ENCODE results near the gene EML1.
A peak's percentile ranks its signal among the peaks of the same experiment; 100 is the strongest.

Gene EML1

GRCh38 chr14:99781853-99782610 is 11.2 kb upstream of the EML1 start:
- no peak for DNase-seq

DNA sequence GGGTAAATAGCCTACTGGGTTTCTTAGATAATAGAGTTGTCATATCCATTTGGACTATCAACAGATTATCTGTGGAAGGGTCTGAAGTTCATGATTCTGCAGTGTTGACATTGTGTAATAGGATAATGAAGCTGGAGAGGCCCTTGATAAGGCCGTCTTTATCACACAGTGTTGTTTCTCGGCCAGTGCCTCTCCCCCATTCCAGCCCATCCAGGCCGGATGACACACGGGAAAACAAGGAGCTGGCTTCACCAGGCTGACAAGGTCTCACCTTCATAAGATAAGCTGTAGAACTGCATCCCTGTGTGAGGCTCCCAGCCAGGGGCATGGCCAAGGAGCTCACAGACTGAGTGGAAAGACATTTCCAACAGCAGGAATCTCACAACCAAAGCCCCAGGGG is 8.7 kb upstream of the EML1 start:
- DNase-seq = no peak

DNA sequence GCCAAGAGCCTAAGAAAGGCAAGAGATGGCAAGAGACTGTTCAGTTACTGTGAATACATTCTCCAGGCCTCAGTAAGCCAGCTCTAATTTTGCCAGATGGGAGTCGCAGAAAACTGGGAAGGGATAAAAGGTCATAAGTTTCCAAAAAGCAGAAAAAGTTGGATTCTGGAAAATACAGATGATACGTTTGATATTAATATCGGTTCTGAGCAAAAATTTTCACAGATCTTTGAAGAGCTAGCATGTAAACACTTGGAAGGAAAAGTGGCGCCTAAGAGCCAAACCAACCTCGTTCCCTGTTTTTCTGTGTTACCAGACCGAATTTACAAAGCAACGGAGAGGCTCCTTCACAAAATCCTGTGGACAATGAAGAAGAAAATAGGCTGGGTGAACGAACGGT is 7.8 kb upstream of the EML1 start:
- DNase-seq = no peak

GRCh38 chr14:99786511-99786989 is 6.7 kb upstream of the EML1 start:
- no peak for DNase-seq

DNA sequence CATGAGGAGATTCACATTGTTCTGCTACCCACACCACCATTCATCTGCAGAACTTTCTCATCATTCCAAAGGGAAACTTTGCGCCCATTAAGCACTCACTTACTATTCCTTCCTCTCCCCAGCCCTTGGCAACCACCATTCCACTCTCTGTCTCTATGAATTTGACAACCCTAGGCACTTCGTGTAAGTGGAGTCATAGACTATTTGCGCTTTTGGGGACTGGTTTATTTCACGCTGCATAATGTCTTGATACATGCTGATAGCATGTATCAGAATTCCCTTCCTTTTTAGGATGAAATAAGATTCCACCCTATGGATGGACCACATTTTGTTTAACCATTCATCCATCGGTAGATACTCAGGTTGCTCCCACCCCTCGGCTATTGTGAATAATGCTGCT is 4.5 kb upstream of the EML1 start:
- no peak for DNase-seq

GRCh38 chr14:99789581-99789980 is 3.6 kb upstream of the EML1 start:
- no peak for DNase-seq

GRCh38 chr14:99790201-99790977 is 2.8 kb upstream of the EML1 start:
- no peak for DNase-seq

- DNase-seq = peak; percentile 16
Measured at GRCh38 chr14:99790978-99791376, 2.2 kb upstream of the EML1 start.

DNA sequence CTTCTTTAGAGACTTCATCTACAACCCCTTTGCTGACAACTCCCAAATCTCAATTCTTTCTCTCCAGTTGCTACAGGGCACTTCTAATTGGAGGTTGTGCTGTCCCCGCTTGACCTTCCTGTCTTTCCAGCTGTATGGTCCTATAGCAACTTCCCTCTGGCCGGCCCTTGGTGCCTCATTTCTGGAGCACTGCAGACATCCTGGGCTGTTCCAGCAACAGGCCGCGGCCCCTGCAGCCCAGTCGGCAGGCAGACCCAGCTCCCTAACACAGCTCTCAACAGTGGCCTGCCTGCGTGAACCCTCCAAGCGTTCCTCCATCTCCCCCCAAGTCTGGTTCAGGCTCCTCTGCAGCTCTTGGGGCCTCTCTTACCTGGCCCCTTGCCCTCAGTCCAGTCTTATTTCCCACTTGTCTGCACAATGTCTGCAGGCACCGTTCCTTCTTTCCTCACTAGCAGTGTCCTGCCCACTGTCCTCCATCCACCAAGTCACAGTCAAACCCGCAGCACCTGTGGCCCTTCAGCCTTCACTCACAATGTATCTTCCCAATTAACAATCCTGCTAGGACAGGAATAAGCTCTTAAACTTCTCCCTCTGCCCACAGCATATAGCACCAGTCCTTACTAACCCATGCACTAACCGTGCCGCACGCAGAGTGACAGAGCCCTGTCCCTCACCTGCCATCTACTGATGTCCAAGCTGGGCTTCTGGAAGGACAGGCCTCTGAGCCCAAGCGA is 1.6 kb upstream of the EML1 start:
- no peak for DNase-seq

GRCh38 chr14:99792210-99792535 is 1.0 kb upstream of the EML1 start:
- DNase-seq = no peak

GRCh38 chr14:99792551-99793212 is 531 bp upstream of the EML1 start:
- DNase-seq = peak; percentile 33

DNA sequence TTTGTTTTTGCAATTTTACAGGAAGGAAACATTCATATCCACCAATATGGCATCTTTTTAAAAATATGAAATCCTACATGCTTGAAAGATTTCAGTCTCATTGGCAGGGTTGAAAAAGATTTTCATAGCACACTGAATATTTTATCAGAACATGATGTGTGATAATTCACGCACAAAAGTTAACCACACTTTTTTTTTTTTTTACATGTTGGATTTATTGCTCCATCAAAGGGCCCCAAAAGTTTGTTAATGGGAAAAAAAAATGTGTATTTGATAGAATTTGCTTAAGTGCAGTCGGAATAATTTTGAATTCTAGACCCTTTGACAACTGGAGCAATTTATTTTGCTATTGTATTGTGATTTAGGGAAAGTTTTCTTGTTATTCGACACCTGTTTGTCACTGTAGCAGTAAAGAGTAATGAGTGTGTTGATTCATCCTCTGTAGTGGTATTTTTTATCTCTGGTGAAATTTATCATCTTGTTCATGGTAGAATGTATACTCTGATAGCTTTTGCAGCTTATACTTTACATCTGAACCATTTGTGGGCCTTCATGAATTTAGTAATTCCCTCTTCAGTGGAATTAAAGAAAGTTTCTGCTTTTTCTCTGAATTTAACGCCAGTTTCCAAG is 1.1 kb downstream of the EML1 start:
- peak; percentile 4 for DNase-seq

- no peak for DNase-seq
Measured at GRCh38 chr14:99795046-99795445, 1.8 kb downstream of the EML1 start.

DNA sequence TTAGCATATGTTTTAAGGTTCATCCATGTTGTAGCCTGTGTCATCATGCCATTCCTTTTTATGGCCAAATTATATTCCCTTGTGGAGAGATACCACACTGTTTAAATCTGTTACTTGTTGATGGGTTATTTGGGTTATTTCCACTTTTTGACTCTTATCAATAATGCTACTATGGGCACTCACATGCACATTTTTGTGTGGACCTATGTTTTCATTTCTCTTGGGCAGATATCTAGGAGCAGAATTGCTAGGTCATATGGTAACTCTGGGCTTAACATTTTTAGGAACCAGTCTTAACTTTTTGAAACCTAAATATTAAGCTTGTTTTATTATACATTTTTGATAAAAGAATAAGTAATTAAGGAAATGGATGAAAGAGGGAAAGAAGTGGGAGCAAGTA is 4.0 kb downstream of the EML1 start:
- no peak for DNase-seq

DNA sequence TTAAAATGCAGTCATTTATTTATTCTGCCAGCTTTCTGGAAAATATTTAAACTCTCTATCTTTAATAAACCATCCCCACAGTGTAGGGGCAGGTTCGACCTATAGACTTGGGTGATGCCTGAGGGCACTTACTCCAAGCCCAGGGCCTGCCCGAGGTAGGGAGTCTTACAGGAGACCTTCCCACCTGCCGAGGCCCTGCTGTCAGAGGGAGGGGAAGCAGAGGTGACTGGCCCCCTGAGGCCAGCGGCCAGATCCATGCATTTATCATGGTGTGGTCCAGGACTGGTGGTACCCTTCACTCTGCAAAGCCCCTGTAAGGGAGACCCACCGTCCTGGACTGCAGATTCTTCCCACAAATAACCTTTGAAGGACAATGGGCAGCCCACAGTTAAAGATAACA is 7.6 kb downstream of the EML1 start:
- DNase-seq = no peak

GRCh38 chr14:99802301-99803105 is 9.3 kb downstream of the EML1 start:
- no peak for DNase-seq

- no peak for DNase-seq
Measured at GRCh38 chr14:99803106-99803775, 10.0 kb downstream of the EML1 start.

GRCh38 chr14:99803803-99804202 is 10.6 kb downstream of the EML1 start:
- DNase-seq = no peak

DNA sequence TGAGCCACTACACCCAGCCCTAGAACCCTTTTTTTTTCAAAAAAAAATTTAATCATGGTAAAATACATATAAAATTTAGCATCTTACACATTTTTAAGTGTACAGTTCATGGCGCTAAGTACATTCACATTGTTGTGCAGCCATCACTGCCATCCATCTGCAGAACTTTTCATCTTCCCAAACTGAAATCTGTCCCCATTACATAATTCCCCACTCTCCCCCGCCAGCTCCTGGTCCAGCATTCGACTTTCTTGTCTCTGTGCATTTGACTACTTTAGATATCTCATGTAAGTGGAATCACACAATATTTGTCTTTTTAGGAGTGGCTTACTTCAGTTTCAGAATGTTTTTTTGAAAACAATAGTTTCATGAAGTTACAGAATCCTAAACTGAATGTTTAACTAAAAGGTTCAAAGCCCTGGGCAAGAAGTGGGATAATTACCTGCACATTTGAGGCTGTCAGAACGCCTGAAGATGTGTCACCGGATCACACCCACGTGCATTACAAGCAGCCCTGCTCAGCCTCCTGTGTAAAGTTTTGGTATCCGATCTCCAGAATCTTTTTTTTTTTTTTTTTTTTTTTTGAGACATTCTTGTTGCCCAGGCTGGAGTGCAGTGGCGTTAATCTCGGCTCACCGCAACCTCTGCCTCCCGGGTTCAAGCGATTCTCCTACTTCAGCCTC is 12.7 kb downstream of the EML1 start:
- DNase-seq = no peak

- no peak for DNase-seq
Measured at GRCh38 chr14:99806836-99807235, 13.6 kb downstream of the EML1 start.

All from DMS53 (cell line).